HepG2 (cell line): ENCODE data around the gene MYOC. TPM values are rescaled to one million over a fixed set of nuclear protein-coding genes. Genes with fewer than 3 reads are reported as not detected.

Experiments used
- ATAC-seq: fragments of 200-7000 bp; cut with Tn5 transposase; 3 replicates; pipeline ENCODE4 v1.9.1; 2020; ENCODE audit warnings: mild to moderate bottlenecking, moderate library complexity
- BruUV-seq: library from RNA; stranded (reverse); fragments of 400-500 nt; replicated peaks from 2 replicates; lab custom pipeline; 2021; lab: Mats Ljungman, UMichigan
- CTCF ChIA-PET: fragments of 300-600 bp; formaldehyde crosslinking; extraction: SDS; loops from one replicate; lab custom pipeline; 2021; ENCODE audit warnings: low total read pairs, inconsistent platforms, low intra/inter-chr PET ratio; lab: Yijun Ruan, JAX
- POLR2A ChIA-PET: fragments of 350-600 bp; sonication (Branson Sonifier 250); formaldehyde crosslinking; loops from one replicate; lab custom pipeline; 2020; ENCODE audit warnings: antibody characterized with exemption, inconsistent platforms; lab: Yijun Ruan, JAX
- DNase-seq: peaks from one replicate; pipeline ENCODE4 v3.0.0-alpha.2; 2015; ENCODE audit warnings: low spot score
- FAIRE-seq: peaks from 3 replicates; lab custom pipeline; 2011; peaks lifted over from hg19 to GRCh38; lab: Jason Lieb, UNC
- H2AFZ ChIP-seq: one replicate; pipeline ENCODE4 v1.6.1; 2011; ENCODE audit warnings: low read length, inconsistent platforms
- H3K27ac ChIP-seq: fragments of 300-600 bp; 3 replicates; pipeline ENCODE4 v1.8.0; 2011; ENCODE audit warnings: mixed run types, mild to moderate bottlenecking, mixed read lengths, low read length, inconsistent platforms; ENCODE audit not compliant: insufficient read depth; ENCODE audit errors: extremely low read length
- H3K27me3 ChIP-seq, 2 experiments: fragments of 200-600 bp in 1 of 2; 2 replicates in 1 of 2; 3 replicates in 1 of 2; pipeline versions ENCODE4 v1.6.0 to v1.8.0; 2011; ENCODE audit warnings: low read length in 2 of 2, mild to moderate bottlenecking in 2 of 2, moderate library complexity in 2 of 2, inconsistent platforms in 1 of 2; ENCODE audit not compliant: insufficient read depth in 2 of 2, control insufficient read depth in 1 of 2
- H3K36me3 ChIP-seq, 2 experiments: fragments of 200-600 bp in 1 of 2; replicated peaks in 1 of 2; 2 replicates in 1 of 2; 3 replicates in 1 of 2; pipeline versions ENCODE4 v1.5.1 to v1.8.0; 2011; ENCODE audit warnings: low read length in 2 of 2, inconsistent platforms in 1 of 2; ENCODE audit not compliant: insufficient read depth in 2 of 2, control insufficient read depth in 1 of 2
- H3K4me1 ChIP-seq: 2 replicates; pipeline ENCODE4 v1.5.1; 2012; ENCODE audit warnings: low read length, inconsistent platforms; ENCODE audit not compliant: insufficient read depth
- H3K4me2 ChIP-seq: 2 replicates; pipeline ENCODE4 v1.6.0; 2011; ENCODE audit warnings: low read depth, low read length, inconsistent platforms
- H3K4me3 ChIP-seq, 3 experiments: fragments of 200-600 bp in 1 of 3; sonication (generic), shearing (Covaris generic) in 1 of 3; replicated peaks in 1 of 3; 2 replicates each; pipeline ENCODE4 v1.5.1; 2011 to 2016; ENCODE audit warnings: low read length in 3 of 3, inconsistent platforms in 2 of 3, low read depth in 2 of 3, mild to moderate bottlenecking in 2 of 3, control low read depth in 1 of 3, mixed read lengths in 1 of 3; ENCODE audit not compliant: insufficient read depth in 1 of 3
- H3K79me2 ChIP-seq: one replicate; pipeline ENCODE4 v1.6.1; 2011; ENCODE audit warnings: low read length, inconsistent platforms; ENCODE audit not compliant: insufficient read depth
- H3K9ac ChIP-seq: 2 replicates; pipeline ENCODE4 v1.6.0; 2011; ENCODE audit warnings: mild to moderate bottlenecking, low read depth, low read length, inconsistent platforms; ENCODE audit not compliant: insufficient read depth
- H3K9me3 ChIP-seq: 2 replicates; pipeline ENCODE4 v1.5.1; 2012; ENCODE audit warnings: mild to moderate bottlenecking, low read length
- H4K20me1 ChIP-seq: 2 replicates; pipeline ENCODE4 v1.6.0; 2011; ENCODE audit warnings: inconsistent platforms, mild to moderate bottlenecking, low read length, moderate library complexity; ENCODE audit not compliant: insufficient read depth
- HMG20A ChIP-seq: IDR thresholded peaks from 2 replicates; pipeline ENCODE4 v1.6.1; 2016; ENCODE audit warnings: borderline replicate concordance
- MLX ChIP-seq: IDR thresholded peaks from 2 replicates; pipeline ENCODE4 v1.6.1; 2016
- NAIF1 ChIP-seq: sonication (generic); formaldehyde crosslinking; IDR thresholded peaks from 2 replicates; pipeline ENCODE4 v1.5.0; 2020; ENCODE audit warnings: mild to moderate bottlenecking, missing genetic modification reagents, borderline replicate concordance
- NFIB ChIP-seq: sonication (generic); formaldehyde crosslinking; IDR thresholded peaks from 2 replicates; pipeline ENCODE4 v1.9.0; 2021; ENCODE audit warnings: missing genetic modification reagents, mild to moderate bottlenecking, borderline replicate concordance
- NFYB ChIP-seq: sonication (generic); formaldehyde crosslinking; IDR thresholded peaks from 2 replicates; pipeline ENCODE4 v1.4.0; 2020; ENCODE audit warnings: missing genetic modification reagents
- POLR2A ChIP-seq, 2 experiments: IDR thresholded peaks; 2 replicates each; pipeline ENCODE4 v1.6.1; 2011; ENCODE audit warnings: low read depth in 2 of 2, low read length in 2 of 2, mild to moderate bottlenecking in 1 of 2, moderate library complexity in 1 of 2; ENCODE audit not compliant: insufficient read depth in 1 of 2
- RAD51 ChIP-seq: fragments of 450-650 bp; IDR thresholded peaks from 2 replicates; pipeline ENCODE4 v1.6.1; 2016; ENCODE audit warnings: borderline replicate concordance
- RNF2 ChIP-seq: fragments of 450-650 bp; conservative IDR thresholded peaks from 2 replicates; pipeline ENCODE4 v1.6.1; 2016; ENCODE audit warnings: low read depth
- ZBED4 ChIP-seq: sonication (generic); formaldehyde crosslinking; IDR thresholded peaks from 2 replicates; pipeline ENCODE4 v1.4.0; 2020; ENCODE audit warnings: missing genetic modification reagents, borderline replicate concordance
- ZBTB14 ChIP-seq: sonication (generic); formaldehyde crosslinking; IDR thresholded peaks from 2 replicates; pipeline ENCODE4 v1.4.0; 2020; ENCODE audit warnings: missing genetic modification reagents
- ZNF17 ChIP-seq: sonication (generic); formaldehyde crosslinking; IDR thresholded peaks from 2 replicates; pipeline ENCODE4 v1.5.0; 2020; ENCODE audit warnings: mild to moderate bottlenecking, missing genetic modification reagents
- ZNF20 ChIP-seq: sonication (generic); formaldehyde crosslinking; IDR thresholded peaks from 2 replicates; pipeline ENCODE4 v1.4.0; 2020; ENCODE audit warnings: mild to moderate bottlenecking, moderate library complexity, missing genetic modification reagents
- ZNF232 ChIP-seq: sonication (generic); formaldehyde crosslinking; IDR thresholded peaks from 2 replicates; pipeline ENCODE4 v1.4.0; 2020; ENCODE audit warnings: missing genetic modification reagents, borderline replicate concordance
- ZNF670 ChIP-seq: sonication (generic); formaldehyde crosslinking; IDR thresholded peaks from 2 replicates; pipeline ENCODE4 v1.8.0; 2022; ENCODE audit warnings: mild to moderate bottlenecking, missing genetic modification reagents, borderline replicate concordance
- ZNF841 ChIP-seq: sonication (generic); formaldehyde crosslinking; IDR thresholded peaks from 2 replicates; pipeline ENCODE4 v1.8.1; 2023; ENCODE audit warnings: missing genetic modification reagents, borderline replicate concordance
- WGBS: methylation state at CpG from one replicate; pipeline ENCODE4 v1.1.6; 2017; ENCODE audit warnings: low lambda C conversion rate; 5-methylcytosine and 5-hydroxymethylcytosine counted together
- in situ Hi-C: cut with HindIII; loops from 2 replicates; pipeline ENCODE4 v1.10.0; 2017; ENCODE audit warnings: low pct_unique_long_range_greater_than_20kb; ENCODE audit not compliant: extremely low pct_ligation_motif_present
- intact Hi-C: fragments of 100-400 bp; cut with micrococcal nuclease; formaldehyde crosslinking; loops from one replicate; pipeline ENCODE4 v1.10.0; 2022; ENCODE audit not compliant: unreplicated experiment
- polyA plus RNA-seq, 8 experiments: library from polyadenylated mRNA; depleted of rRNA in 3 of 8; stranded (reverse) in 7 of 8; unstranded in 1 of 8; fragments of >200 nt; fragmentation: Illumina TruSeq in 4 of 8; extraction: Trizol in 4 of 8; gene quantifications; 2 replicates each; pipeline versions ENCODE4 v1.2.1 to v1.2.3, GENCODE V29; 2011 to 2016; ENCODE audit warnings: low read depth in 4 of 8, missing spikeins in 1 of 8, mixed read lengths in 1 of 8; ENCODE audit not compliant: insufficient read depth in 1 of 8
- total RNA-seq, 5 experiments: library from RNA; depleted of rRNA; stranded (reverse); fragments of >200 nt; fragmentation: Illumina TruSeq; extraction: Trizol; gene quantifications; 2 replicates each; pipeline ENCODE4 v1.2.3, GENCODE V29; 2016; ENCODE audit warnings: low read depth in 1 of 5

MYOC gene
- total and polyA plus RNA-seq, 2 of the 13 experiments (the other 11 are each of a cell fraction or from before 2014, with no cell fraction given) = not detected

DNA sequence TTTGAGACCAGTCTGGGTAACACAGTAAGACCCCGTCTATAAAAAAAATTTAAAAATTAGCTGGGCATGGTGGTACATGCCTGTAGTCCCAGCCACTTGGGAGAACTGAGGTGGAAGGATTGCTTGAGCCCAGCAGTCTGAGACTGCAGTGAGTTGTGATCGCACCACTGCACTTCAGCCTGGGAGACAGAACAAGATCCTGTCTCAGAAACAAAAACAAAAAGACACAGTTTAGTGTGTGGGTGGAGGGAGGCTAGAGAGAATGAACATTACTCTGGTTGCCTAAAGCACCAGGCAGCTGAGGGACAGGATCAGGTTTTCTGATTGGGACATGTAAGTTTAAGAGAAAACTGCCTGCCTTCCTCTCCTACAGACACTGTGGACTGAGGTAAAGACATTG is 47.0 kb upstream of the MYOC start:
- CTCF ChIA-PET = no interaction called here
- Histone ChIP-seq H3K27me3 (no peaks in the 10 kb centered on the region), H4K20me1 (no peaks in the 10 kb centered on the region), H3K9ac (no peak overlapping the region), H3K4me3 (no peak overlapping the region), H3K36me3 (no peaks in the 10 kb centered on the region), H3K9me3 (no peaks in the 10 kb centered on the region), H2AFZ (no peak overlapping the region), H3K79me2 (no peaks in the 10 kb centered on the region), H3K4me1 (no peaks in the 10 kb centered on the region), H3K4me2 (no peak overlapping the region), H3K27ac (no peak overlapping the region)
- FAIRE-seq = no peak
- intact Hi-C loops (no loop called here), in situ Hi-C loops (no loop called here)
- WGBS = 98% methylated on average over 2 of the region's 2 CpGs
- ATAC-seq = no peak
- POLR2A ChIA-PET = no interaction called here
- TF ChIP-seq POLR2A (IDR thresholded peaks at IDR 0.05; ENCODE audit: insufficient read depth in 1 of 2, low read depth in 2 of 2, low read length in 2 of 2) (no peak), NFIB (no peak), ZBED4 (CRISPR knock-in tag) (no peak), HMG20A (no peak), RNF2 (no peak), NAIF1 (CRISPR knock-in tag) (no peak), MLX (CRISPR knock-in tag) (no peak), RAD51 (no peak), NFYB (CRISPR knock-in tag) (no peak), ZNF232 (CRISPR knock-in tag) (no peak), ZNF841 (CRISPR knock-in tag) (no peak), ZBTB14 (CRISPR knock-in tag) (no peak), ZNF20 (CRISPR knock-in tag) (no peak), ZNF670 (CRISPR knock-in tag) (no peak), ZNF17 (CRISPR knock-in tag) (no peak)
- DNase-seq = no peak
- no TSS peak for BruUV-seq
